ENCODE results near the gene BRPF1.

DNA sequence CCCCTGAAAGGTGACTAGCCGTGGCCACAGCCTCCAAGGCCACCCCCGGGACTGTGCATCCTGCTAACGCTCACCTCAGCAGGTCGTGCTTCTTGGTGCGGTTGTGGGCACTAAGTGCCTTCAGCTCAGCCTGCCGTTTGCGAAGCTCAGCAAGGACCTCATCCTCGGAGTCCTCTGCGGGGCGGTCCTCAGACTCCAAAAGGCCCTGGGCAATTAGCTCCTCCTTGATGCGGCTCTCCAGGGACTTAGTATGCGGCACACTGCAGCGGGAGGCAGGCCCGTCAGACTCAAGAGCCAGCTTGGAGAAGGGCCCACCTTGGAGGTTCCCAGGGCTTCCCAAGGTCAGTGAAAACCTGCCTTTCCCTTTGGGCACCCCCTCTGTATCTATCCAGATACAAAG lies 52.4 kb downstream of the BRPF1 start:
- no peak for TF ChIP-seq CTCF (IDR thresholded peaks at IDR 0.05)
- no peak for TF ChIP-seq ZFX (IDR thresholded peaks at IDR 0.05; ENCODE audit: borderline replicate concordance)

All from 22Rv1 (cell line).